SK-N-SH treated with all-trans-retinoic acid at 6 μM for 48 hours (cell line): ENCODE data around the gene TMEM222.

Source experiments
- ATAC-seq: fragments of 200-7000 bp; cut with Tn5 transposase; 3 replicates; pipeline ENCODE4 v1.9.1; 2020; ENCODE audit warnings: mild to moderate bottlenecking, moderate library complexity
- ARNTL ChIP-seq: fragments of 450-650 bp; formaldehyde crosslinking; IDR thresholded peaks from 2 replicates; pipeline ENCODE4 v1.5.0; 2020; ENCODE audit warnings: low read depth, mild to moderate bottlenecking, moderate library complexity, borderline replicate concordance
- BACH2 ChIP-seq: fragments of 250-450 bp; sonication (Bioruptor Pico); IDR thresholded peaks from 2 replicates; pipeline ENCODE4 v1.9.0; 2021; ENCODE audit warnings: mild to moderate bottlenecking, borderline replicate concordance
- CSDC2 ChIP-seq: fragments of 250-450 bp; sonication (Bioruptor Pico); IDR thresholded peaks from 2 replicates; pipeline ENCODE4 v1.5.0; 2020; ENCODE audit warnings: mild to moderate bottlenecking, moderate library complexity
- ESRRG ChIP-seq: fragments of 250-450 bp; sonication (Bioruptor Pico); IDR thresholded peaks from 2 replicates; pipeline ENCODE4 v1.6.1; 2021; ENCODE audit warnings: mild to moderate bottlenecking
- ISL1 ChIP-seq: fragments of 250-450 bp; sonication (Bioruptor Pico); IDR thresholded peaks from 2 replicates; pipeline ENCODE4 v2.1.2; 2022; ENCODE audit warnings: mild to moderate bottlenecking, moderate library complexity
- OSR1 ChIP-seq: fragments of 250-450 bp; sonication (Bioruptor Pico); IDR thresholded peaks from 2 replicates; pipeline ENCODE4 v1.8.0; 2022; ENCODE audit warnings: moderate library complexity, mild to moderate bottlenecking, inconsistent platforms
- PPARA ChIP-seq: fragments of 250-450 bp; sonication (Bioruptor Pico); IDR thresholded peaks from 2 replicates; pipeline ENCODE4 v1.5.0; 2020; ENCODE audit warnings: mild to moderate bottlenecking, borderline replicate concordance
- RARB ChIP-seq: fragments of 250-450 bp; sonication (Bioruptor Pico); IDR thresholded peaks from 2 replicates; pipeline ENCODE4 v1.8.0; 2021; ENCODE audit warnings: mild to moderate bottlenecking, moderate library complexity
- SNAI2 ChIP-seq: fragments of 250-450 bp; sonication (Bioruptor Pico); IDR thresholded peaks from 2 replicates; pipeline ENCODE4 v1.5.0; 2020; ENCODE audit warnings: mild to moderate bottlenecking, moderate library complexity
- TCF4 ChIP-seq: fragments of 250-450 bp; sonication (Bioruptor Pico); IDR thresholded peaks from 2 replicates; pipeline ENCODE4 v1.8.0; 2021; ENCODE audit warnings: mild to moderate bottlenecking, moderate library complexity, borderline replicate concordance
- TOX ChIP-seq: fragments of 250-450 bp; sonication (Bioruptor Pico); IDR thresholded peaks from 2 replicates; pipeline ENCODE4 v1.8.0; 2021; ENCODE audit warnings: mild to moderate bottlenecking, moderate library complexity, borderline replicate concordance
- ZC3H10 ChIP-seq: fragments of 250-450 bp; sonication (Bioruptor Pico); IDR thresholded peaks from 2 replicates; pipeline ENCODE4 v1.5.1; 2021; ENCODE audit warnings: mild to moderate bottlenecking, moderate library complexity
- ZFP3 ChIP-seq: fragments of 250-450 bp; sonication (Bioruptor Pico); IDR thresholded peaks from 2 replicates; pipeline ENCODE4 v1.5.0; 2020; ENCODE audit warnings: mild to moderate bottlenecking, moderate library complexity
- ZFP30 ChIP-seq: fragments of 450-650 bp; formaldehyde crosslinking; IDR thresholded peaks from 2 replicates; pipeline ENCODE4 v1.5.0; 2022; ENCODE audit warnings: mild to moderate bottlenecking, moderate library complexity
- ZNF70 ChIP-seq: fragments of 450-650 bp; formaldehyde crosslinking; IDR thresholded peaks from 2 replicates; pipeline ENCODE4 v1.5.0; 2020; ENCODE audit warnings: mild to moderate bottlenecking, moderate library complexity
- ZNF8 ChIP-seq: fragments of 450-650 bp; formaldehyde crosslinking; IDR thresholded peaks from 2 replicates; pipeline ENCODE4 v1.5.0; 2020; ENCODE audit warnings: mild to moderate bottlenecking, moderate library complexity
- TF ChIP-seq, protein P1 (sequence below): fragments of 250-450 bp; sonication (Bioruptor Pico); IDR thresholded peaks from 2 replicates; pipeline ENCODE4 v1.8.0; 2021; ENCODE audit warnings: low read depth, mild to moderate bottlenecking, moderate library complexity, borderline replicate concordance
- TF ChIP-seq, protein P2 (sequence below): fragments of 250-450 bp; sonication (Bioruptor Pico); IDR thresholded peaks from 2 replicates; pipeline ENCODE4 v1.5.0; 2020; ENCODE audit warnings: mild to moderate bottlenecking, moderate library complexity
- TF ChIP-seq, protein P3 (sequence below): fragments of 250-450 bp; sonication (Bioruptor Pico); IDR thresholded peaks from 2 replicates; pipeline ENCODE4 v1.5.1; 2020; ENCODE audit warnings: low read depth, mild to moderate bottlenecking, moderate library complexity
- TF ChIP-seq, protein P4 (sequence below): fragments of 250-450 bp; sonication (Bioruptor Pico); IDR thresholded peaks from 2 replicates; pipeline ENCODE4 v1.5.1; 2021; ENCODE audit warnings: mild to moderate bottlenecking, moderate library complexity
- TF ChIP-seq, protein P5 (sequence below): fragments of 250-450 bp; sonication (Bioruptor Pico); IDR thresholded peaks from 2 replicates; pipeline ENCODE4 v1.8.0; 2020; ENCODE audit warnings: mild to moderate bottlenecking, moderate library complexity, borderline replicate concordance

The TMEM222 gene

DNA sequence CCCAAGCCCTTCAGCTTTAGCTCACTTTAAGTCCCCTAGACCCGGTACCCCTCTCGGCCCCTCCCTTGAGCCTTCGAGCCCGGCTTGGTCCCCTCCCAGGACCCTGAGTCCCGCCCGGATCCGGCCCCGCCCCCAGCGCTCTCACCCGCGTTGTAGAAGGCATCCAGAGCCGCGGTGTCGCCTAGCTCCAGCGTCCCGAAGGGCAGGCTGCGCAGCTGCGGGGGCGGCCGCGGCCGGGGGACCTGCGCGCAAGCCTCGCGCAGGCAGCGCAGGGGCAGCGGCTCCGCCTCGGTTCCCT, 44.1 kb downstream of the TMEM222 start:
- no peak for TF ChIP-seq ARNTL (CRISPR knock-in tag)
- no peak for TF ChIP-seq SNAI2 (CRISPR knock-in tag)
- TF ChIP-seq ZNF70 (CRISPR knock-in tag), result no peak
- TF ChIP-seq ZNF8, result no peak
- TF ChIP-seq ZFP3 (CRISPR knock-in tag), result no peak
- TF ChIP-seq, protein P1, sequence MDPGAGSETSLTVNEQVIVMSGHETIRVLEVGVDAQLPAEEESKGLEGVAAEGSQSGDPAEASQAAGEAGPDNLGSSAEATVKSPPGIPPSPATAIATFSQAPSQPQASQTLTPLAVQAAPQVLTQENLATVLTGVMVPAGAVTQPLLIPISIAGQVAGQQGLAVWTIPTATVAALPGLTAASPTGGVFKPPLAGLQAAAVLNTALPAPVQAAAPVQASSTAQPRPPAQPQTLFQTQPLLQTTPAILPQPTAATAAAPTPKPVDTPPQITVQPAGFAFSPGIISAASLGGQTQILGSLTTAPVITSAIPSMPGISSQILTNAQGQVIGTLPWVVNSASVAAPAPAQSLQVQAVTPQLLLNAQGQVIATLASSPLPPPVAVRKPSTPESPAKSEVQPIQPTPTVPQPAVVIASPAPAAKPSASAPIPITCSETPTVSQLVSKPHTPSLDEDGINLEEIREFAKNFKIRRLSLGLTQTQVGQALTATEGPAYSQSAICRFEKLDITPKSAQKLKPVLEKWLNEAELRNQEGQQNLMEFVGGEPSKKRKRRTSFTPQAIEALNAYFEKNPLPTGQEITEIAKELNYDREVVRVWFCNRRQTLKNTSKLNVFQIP (CRISPR knock-in tag), result no peak
- no peak for TF ChIP-seq TCF4 (CRISPR knock-in tag)
- no peak for TF ChIP-seq PPARA (CRISPR knock-in tag)
- TF ChIP-seq, protein P2, sequence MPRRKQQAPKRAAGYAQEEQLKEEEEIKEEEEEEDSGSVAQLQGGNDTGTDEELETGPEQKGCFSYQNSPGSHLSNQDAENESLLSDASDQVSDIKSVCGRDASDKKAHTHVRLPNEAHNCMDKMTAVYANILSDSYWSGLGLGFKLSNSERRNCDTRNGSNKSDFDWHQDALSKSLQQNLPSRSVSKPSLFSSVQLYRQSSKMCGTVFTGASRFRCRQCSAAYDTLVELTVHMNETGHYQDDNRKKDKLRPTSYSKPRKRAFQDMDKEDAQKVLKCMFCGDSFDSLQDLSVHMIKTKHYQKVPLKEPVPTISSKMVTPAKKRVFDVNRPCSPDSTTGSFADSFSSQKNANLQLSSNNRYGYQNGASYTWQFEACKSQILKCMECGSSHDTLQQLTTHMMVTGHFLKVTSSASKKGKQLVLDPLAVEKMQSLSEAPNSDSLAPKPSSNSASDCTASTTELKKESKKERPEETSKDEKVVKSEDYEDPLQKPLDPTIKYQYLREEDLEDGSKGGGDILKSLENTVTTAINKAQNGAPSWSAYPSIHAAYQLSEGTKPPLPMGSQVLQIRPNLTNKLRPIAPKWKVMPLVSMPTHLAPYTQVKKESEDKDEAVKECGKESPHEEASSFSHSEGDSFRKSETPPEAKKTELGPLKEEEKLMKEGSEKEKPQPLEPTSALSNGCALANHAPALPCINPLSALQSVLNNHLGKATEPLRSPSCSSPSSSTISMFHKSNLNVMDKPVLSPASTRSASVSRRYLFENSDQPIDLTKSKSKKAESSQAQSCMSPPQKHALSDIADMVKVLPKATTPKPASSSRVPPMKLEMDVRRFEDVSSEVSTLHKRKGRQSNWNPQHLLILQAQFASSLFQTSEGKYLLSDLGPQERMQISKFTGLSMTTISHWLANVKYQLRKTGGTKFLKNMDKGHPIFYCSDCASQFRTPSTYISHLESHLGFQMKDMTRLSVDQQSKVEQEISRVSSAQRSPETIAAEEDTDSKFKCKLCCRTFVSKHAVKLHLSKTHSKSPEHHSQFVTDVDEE (CRISPR knock-in tag), result no peak
- no peak for TF ChIP-seq OSR1
- TF ChIP-seq, protein P3, sequence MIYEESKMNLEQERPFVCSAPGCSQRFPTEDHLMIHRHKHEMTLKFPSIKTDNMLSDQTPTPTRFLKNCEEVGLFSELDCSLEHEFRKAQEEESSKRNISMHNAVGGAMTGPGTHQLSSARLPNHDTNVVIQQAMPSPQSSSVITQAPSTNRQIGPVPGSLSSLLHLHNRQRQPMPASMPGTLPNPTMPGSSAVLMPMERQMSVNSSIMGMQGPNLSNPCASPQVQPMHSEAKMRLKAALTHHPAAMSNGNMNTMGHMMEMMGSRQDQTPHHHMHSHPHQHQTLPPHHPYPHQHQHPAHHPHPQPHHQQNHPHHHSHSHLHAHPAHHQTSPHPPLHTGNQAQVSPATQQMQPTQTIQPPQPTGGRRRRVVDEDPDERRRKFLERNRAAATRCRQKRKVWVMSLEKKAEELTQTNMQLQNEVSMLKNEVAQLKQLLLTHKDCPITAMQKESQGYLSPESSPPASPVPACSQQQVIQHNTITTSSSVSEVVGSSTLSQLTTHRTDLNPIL, result no peak
- no peak for TF ChIP-seq ZC3H10 (CRISPR knock-in tag)
- no peak for TF ChIP-seq TOX (CRISPR knock-in tag)
- no peak for TF ChIP-seq RARB (CRISPR knock-in tag)
- TF ChIP-seq, protein P4, sequence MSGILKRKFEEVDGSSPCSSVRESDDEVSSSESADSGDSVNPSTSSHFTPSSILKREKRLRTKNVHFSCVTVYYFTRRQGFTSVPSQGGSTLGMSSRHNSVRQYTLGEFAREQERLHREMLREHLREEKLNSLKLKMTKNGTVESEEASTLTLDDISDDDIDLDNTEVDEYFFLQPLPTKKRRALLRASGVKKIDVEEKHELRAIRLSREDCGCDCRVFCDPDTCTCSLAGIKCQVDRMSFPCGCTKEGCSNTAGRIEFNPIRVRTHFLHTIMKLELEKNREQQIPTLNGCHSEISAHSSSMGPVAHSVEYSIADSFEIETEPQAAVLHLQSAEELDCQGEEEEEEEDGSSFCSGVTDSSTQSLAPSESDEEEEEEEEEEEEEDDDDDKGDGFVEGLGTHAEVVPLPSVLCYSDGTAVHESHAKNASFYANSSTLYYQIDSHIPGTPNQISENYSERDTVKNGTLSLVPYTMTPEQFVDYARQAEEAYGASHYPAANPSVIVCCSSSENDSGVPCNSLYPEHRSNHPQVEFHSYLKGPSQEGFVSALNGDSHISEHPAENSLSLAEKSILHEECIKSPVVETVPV, result no peak
- no peak for TF ChIP-seq ZFP30 (CRISPR knock-in tag)
- TF ChIP-seq, protein P5, sequence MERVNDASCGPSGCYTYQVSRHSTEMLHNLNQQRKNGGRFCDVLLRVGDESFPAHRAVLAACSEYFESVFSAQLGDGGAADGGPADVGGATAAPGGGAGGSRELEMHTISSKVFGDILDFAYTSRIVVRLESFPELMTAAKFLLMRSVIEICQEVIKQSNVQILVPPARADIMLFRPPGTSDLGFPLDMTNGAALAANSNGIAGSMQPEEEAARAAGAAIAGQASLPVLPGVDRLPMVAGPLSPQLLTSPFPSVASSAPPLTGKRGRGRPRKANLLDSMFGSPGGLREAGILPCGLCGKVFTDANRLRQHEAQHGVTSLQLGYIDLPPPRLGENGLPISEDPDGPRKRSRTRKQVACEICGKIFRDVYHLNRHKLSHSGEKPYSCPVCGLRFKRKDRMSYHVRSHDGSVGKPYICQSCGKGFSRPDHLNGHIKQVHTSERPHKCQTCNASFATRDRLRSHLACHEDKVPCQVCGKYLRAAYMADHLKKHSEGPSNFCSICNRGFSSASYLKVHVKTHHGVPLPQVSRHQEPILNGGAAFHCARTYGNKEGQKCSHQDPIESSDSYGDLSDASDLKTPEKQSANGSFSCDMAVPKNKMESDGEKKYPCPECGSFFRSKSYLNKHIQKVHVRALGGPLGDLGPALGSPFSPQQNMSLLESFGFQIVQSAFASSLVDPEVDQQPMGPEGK (CRISPR knock-in tag), result no peak
- TF ChIP-seq, all 23 proteins: peak for 0
- peak; percentile 67 for ATAC-seq

DNA sequence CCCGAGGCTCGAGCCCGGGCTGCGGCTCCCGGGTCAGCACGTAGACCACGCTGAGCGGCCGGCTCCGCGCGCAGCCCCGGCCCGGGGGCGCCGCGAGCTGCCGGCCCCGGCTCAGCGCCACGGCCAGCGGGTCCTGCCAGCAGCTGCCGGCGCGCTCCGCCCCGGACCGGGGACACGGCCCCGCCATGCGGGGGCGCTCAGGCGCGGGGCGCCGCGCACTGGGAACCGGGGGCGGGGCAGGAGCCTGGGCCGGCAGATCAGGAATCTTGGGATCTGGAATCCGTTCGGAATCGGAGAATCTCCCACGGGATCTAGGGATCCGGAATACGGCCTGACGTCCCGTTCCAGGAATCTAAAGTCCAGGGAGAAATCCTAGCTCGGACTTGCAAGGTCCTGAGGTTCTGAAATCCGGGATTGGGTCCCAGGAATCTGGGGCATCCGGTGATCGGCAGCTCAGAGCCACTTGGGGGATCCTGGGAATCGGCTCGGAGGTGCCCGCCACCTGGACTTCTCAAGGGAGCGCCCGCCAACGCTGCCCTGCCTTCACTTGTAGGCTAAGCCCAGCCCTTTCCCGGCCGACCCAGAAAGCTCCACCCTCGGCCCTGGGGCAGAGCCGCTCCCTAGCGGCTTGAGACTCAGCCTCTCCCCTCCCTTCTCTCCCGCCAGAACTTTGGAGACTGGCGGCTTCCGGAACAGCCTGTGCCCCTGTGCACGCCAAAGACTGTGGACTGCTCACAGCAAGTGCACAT, 44.6 kb downstream of the TMEM222 start, which contains the start of gene MAP3K6:
MAP3K6 (minus strand) TSS at position 551 of the 749 bp plus-strand sequence; CDS start at position 187, 364 bp downstream.
- TF ChIP-seq ZFP3 (CRISPR knock-in tag), result no peak
- TF ChIP-seq RARB (CRISPR knock-in tag), result no peak
- TF ChIP-seq ESRRG (CRISPR knock-in tag), result no peak
- TF ChIP-seq, protein P1 (CRISPR knock-in tag), result no peak
- no peak for TF ChIP-seq CSDC2 (CRISPR knock-in tag)
- TF ChIP-seq PPARA (CRISPR knock-in tag), result no peak
- no peak for TF ChIP-seq ISL1 (CRISPR knock-in tag)
- TF ChIP-seq, protein P5 (CRISPR knock-in tag), result no peak
- no peak for TF ChIP-seq BACH2
- TF ChIP-seq, protein P2 (CRISPR knock-in tag), result no peak
- no peak for TF ChIP-seq ZC3H10 (CRISPR knock-in tag)
- TF ChIP-seq, protein P3, result no peak
- TF ChIP-seq, all 23 proteins: peak for 0
- ATAC-seq, result peak; percentile 81
